Measurements from ENCODE around the gene SLC22A31.
"Not testable (repeated sequence)": the region's sequence is repeated elsewhere in the genome, so short reads cannot be mapped to it uniquely, and the experiment has no call there.

SLC22A31 gene

GRCh38 chr16:89192956-89193575 is 7.3 kb downstream of the SLC22A31 start:
- peak; percentile 76 for DNase-seq

GRCh38 chr16:89192186-89192955 is 8.0 kb downstream of the SLC22A31 start:
- DNase-seq, result peak; percentile 88

GRCh38 chr16:89191901-89192185 is 8.5 kb downstream of the SLC22A31 start:
- DNase-seq, result no peak

GRCh38 chr16:89191033-89191900 is 9.1 kb downstream of the SLC22A31 start:
- DNase-seq, result no peak

GRCh38 chr16:89190150-89190958 is 10.0 kb downstream of the SLC22A31 start:
- no peak for DNase-seq

- DNase-seq, result no peak
Measured at GRCh38 chr16:89189358-89190025, 10.8 kb downstream of the SLC22A31 start.

- DNase-seq, result not testable (repeated sequence)
Measured at GRCh38 chr16:89188471-89189357, 11.6 kb downstream of the SLC22A31 start.

GRCh38 chr16:89187770-89188392 is 12.5 kb downstream of the SLC22A31 start:
- DNase-seq, result no peak

GRCh38 chr16:89187032-89187769 is 13.1 kb downstream of the SLC22A31 start:
- no peak for DNase-seq

- not testable (repeated sequence) for DNase-seq
Measured at GRCh38 chr16:89186593-89187031, 13.7 kb downstream of the SLC22A31 start.

- DNase-seq, result not testable (repeated sequence)
Measured at GRCh38 chr16:89185887-89186592, 14.3 kb downstream of the SLC22A31 start.

- DNase-seq, result no peak
Measured at GRCh38 chr16:89184933-89185794, 15.2 kb downstream of the SLC22A31 start.

- no peak for DNase-seq
Measured at GRCh38 chr16:89184677-89184932, 15.7 kb downstream of the SLC22A31 start.

GRCh38 chr16:89183975-89184676 is 16.2 kb downstream of the SLC22A31 start:
- DNase-seq, result no peak

- no peak for DNase-seq
Measured at GRCh38 chr16:89183463-89183862, 16.9 kb downstream of the SLC22A31 start.

GRCh38 chr16:89179656-89180315 is 20.6 kb downstream of the SLC22A31 start:
- DNase-seq, result no peak

GRCh38 chr16:89179148-89179484 is 21.2 kb downstream of the SLC22A31 start:
- no peak for DNase-seq
